GM12872 (cell line): ENCODE data around the gene TRNP1.

ENCODE experiments used
- CTCF ChIP-seq: IDR thresholded peaks from 3 replicates; pipeline ENCODE4 v1.5.1; 2011; ENCODE audit warnings: low read depth, mild to moderate bottlenecking, low read length, moderate library complexity; ENCODE audit not compliant: insufficient read depth

Gene TRNP1

GRCh38 chr1:27011976-27012563 is 18.6 kb downstream of the TRNP1 start:
- TF ChIP-seq CTCF: no peak

- TF ChIP-seq CTCF: no peak
Observed at GRCh38 chr1:27015260-27015659, 21.8 kb downstream of the TRNP1 start.

- TF ChIP-seq CTCF: no peak
Observed at GRCh38 chr1:27016376-27016775, 22.9 kb downstream of the TRNP1 start.

GRCh38 chr1:27017207-27017606 is 23.7 kb downstream of the TRNP1 start:
- TF ChIP-seq CTCF: no peak

GRCh38 chr1:27018316-27018715 is 24.8 kb downstream of the TRNP1 start:
- no peak for TF ChIP-seq CTCF

GRCh38 chr1:27021354-27022031 is 28.0 kb downstream of the TRNP1 start:
- no peak for TF ChIP-seq CTCF

GRCh38 chr1:27025718-27026117 is 32.2 kb downstream of the TRNP1 start:
- no peak for TF ChIP-seq CTCF
